ENCODE results near the gene PDE6D. TPM values are rescaled to one million over a fixed set of nuclear protein-coding genes. Genes with fewer than 3 reads are reported as not detected.

Gene PDE6D
- total and polyA plus RNA-seq, 9 donors: 17.4 to 23.6 (median 20.4) TPM

DNA sequence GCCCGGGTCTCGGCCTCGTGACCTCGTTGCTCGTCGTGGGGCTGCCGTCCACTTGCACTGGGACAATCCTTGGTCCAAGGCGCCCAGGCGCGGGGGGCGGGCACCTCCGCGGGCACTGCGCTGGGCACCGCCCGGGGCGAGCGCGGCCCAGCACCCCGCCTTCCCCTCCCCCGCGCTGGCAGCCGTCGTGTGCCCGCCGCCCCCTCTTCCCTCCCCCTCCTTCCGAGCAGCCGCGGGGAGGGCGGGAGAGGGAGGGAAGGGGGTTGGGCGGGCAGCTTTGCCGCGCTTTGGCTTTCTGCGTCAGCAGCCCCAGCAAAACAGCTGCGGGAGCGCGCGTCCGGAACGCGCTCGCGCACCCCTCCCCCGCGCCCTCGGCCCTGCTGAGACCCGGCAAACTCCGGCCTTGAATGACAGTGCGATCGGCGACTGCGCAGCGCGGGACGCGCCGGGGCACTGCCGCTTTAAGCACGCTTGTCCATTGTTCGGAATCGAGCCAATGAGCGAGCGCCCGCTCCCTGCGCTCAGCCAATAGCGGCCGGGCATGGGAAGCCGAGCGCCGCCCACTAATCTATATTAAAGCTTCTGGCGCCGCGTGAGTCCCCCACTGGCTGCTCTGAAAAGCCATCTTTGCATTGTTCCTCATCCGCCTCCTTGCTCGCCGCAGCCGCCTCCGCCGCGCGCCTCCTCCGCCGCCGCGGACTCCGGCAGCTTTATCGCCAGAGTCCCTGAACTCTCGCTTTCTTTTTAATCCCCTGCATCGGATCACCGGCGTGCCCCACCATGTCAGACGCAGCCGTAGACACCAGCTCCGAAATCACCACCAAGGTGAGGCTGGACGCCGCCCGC is 72.9 kb downstream of the PDE6D start, which contains the start of gene PTMA:
PTMA (plus strand) TSS at position 599 of the 846 bp plus-strand sequence; CDS start at position 781, 182 bp downstream.
- Histone ChIP-seq H3K4me3 (ENCODE audit: low read length) (peak within 1 kb of the TSS; percentile 53), H3K9me3 (replicated peaks; ENCODE audit: control insufficient read depth, low read depth, low read length) (no peaks in the 10 kb centered on the region), H3K27ac (ENCODE audit: low read length) (peak within 1 kb of the TSS; percentile 100), H3K27me3 (ENCODE audit: control insufficient read depth, insufficient read depth, low read length) (no peaks in the 10 kb centered on the region), H3K4me1 (ENCODE audit: control insufficient read depth, insufficient read depth, low read length) (peaks cover 33% of the 10 kb centered on the region), H3K36me3 (ENCODE audit: control insufficient read depth, insufficient read depth, low read length) (peaks cover 17% of the 10 kb centered on the region)
- peak; percentile 100 for DNase-seq
- WGBS (ENCODE audit: insufficient coverage): under 1% methylated on average over 74 of the region's 97 CpGs

DNA sequence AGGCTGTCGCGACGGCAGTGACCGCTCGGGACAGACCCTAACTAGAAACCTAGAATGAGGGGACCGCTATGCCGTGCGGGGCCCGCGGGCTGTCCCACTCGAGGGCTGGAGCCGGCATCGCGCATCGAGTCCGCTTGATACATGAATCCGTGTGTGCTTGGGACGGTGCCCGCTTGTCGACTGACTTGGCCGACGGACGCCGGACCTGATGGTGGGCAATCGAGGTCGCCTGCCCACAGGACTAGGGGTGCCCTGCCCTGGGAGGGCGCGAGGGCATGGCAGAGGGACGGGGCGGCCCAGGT is 73.5 kb downstream of the PDE6D start:
- 3% methylated on average over 30 of the region's 30 CpGs for WGBS (ENCODE audit: insufficient coverage)
- Histone ChIP-seq H3K4me3 (ENCODE audit: low read length) (peak overlapping the region; percentile 53), H3K4me1 (ENCODE audit: control insufficient read depth, insufficient read depth, low read length) (peaks cover 32% of the 10 kb centered on the region), H3K36me3 (ENCODE audit: control insufficient read depth, insufficient read depth, low read length) (peaks cover 17% of the 10 kb centered on the region), H3K27me3 (ENCODE audit: control insufficient read depth, insufficient read depth, low read length) (no peaks in the 10 kb centered on the region), H3K27ac (ENCODE audit: low read length) (peak overlapping the region; percentile 100), H3K9me3 (replicated peaks; ENCODE audit: control insufficient read depth, low read depth, low read length) (no peaks in the 10 kb centered on the region)
- DNase-seq: peak; percentile 83

GRCh38 chr2:231706731-231707624 is 74.1 kb downstream of the PDE6D start:
- no peaks in the 10 kb centered on the region for H3K27me3 ChIP-seq (ENCODE audit: control insufficient read depth, insufficient read depth, low read length)
- H3K9me3 ChIP-seq (replicated peaks; ENCODE audit: control insufficient read depth, low read depth, low read length): no peaks in the 10 kb centered on the region
- H3K4me3 ChIP-seq (ENCODE audit: low read length): peak overlapping the region; percentile 74
- peaks cover 26% of the 10 kb centered on the region for H3K4me1 ChIP-seq (ENCODE audit: control insufficient read depth, insufficient read depth, low read length)
- peaks cover 11% of the 10 kb centered on the region for H3K36me3 ChIP-seq (ENCODE audit: control insufficient read depth, insufficient read depth, low read length)
- WGBS (ENCODE audit: insufficient coverage): 0% methylated on average over 61 of the region's 66 CpGs
- peak; percentile 100 for DNase-seq
- H3K27ac ChIP-seq (ENCODE audit: low read length): peak overlapping the region; percentile 100

GRCh38 chr2:231704017-231704416 is 77.1 kb downstream of the PDE6D start:
- no peak overlapping the region for H3K27ac ChIP-seq (ENCODE audit: low read length)
- H3K27me3 ChIP-seq (ENCODE audit: control insufficient read depth, insufficient read depth, low read length): peaks cover 2% of the 10 kb centered on the region
- DNase-seq: no peak
- 100% methylated on average over 2 of the region's 3 CpGs for WGBS (ENCODE audit: insufficient coverage)
- no peaks in the 10 kb centered on the region for H3K9me3 ChIP-seq (replicated peaks; ENCODE audit: control insufficient read depth, low read depth, low read length)
- H3K4me1 ChIP-seq (ENCODE audit: control insufficient read depth, insufficient read depth, low read length): peaks cover 22% of the 10 kb centered on the region
- H3K4me3 ChIP-seq (ENCODE audit: low read length): no peak overlapping the region
- H3K36me3 ChIP-seq (ENCODE audit: control insufficient read depth, insufficient read depth, low read length): no peaks in the 10 kb centered on the region

DNA sequence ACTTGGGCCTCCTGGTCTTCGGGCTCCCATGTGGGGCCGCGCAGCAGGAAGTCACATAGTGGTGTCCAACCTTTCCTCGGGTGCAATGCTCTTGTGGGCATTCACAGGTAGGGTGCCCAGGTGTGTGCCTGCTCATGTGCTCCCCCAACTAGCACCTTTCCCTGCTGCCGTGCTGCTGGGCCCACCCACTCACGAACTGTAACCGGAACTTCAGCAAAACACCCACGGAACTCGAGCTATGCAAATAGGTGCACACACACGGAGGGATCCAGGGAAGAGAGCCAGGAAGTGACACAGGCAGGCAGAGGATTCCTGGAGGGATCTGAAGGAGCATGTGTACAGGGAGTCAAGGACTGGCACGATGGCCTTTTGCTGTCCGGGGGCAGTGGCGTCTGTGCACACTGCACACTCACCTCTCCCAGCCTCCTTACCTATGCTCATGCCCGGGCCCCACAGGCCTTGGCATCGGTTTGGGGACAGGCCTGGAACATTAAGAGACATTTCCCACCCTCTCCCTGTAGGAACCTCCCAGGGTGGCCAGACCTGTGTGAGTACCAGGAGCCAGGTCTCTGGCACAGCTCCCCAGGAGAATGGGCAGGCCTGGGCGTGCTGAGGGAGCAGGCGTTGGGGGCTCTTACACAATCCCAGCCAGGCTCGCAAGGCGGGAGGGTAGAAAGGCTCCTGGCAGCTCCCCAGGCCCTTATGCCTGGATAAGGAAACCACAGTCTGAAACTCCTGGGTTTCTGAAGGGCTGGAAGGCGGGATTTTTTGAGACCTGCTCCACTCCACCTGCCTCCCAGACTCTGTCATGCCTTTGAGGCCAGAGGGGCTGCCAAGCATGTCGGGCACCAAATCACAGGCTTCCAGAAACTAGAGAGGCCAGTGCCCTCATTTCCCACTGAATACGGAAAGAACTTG is 79.4 kb downstream of the PDE6D start:
- no peaks in the 10 kb centered on the region for H3K36me3 ChIP-seq (ENCODE audit: control insufficient read depth, insufficient read depth, low read length)
- no peak overlapping the region for H3K27ac ChIP-seq (ENCODE audit: low read length)
- peaks cover 15% of the 10 kb centered on the region for H3K4me1 ChIP-seq (ENCODE audit: control insufficient read depth, insufficient read depth, low read length)
- H3K9me3 ChIP-seq (replicated peaks; ENCODE audit: control insufficient read depth, low read depth, low read length): no peaks in the 10 kb centered on the region
- WGBS (ENCODE audit: insufficient coverage): 57% methylated on average over 13 of the region's 22 CpGs
- peaks cover 2% of the 10 kb centered on the region for H3K27me3 ChIP-seq (ENCODE audit: control insufficient read depth, insufficient read depth, low read length)
- no peak overlapping the region for H3K4me3 ChIP-seq (ENCODE audit: low read length)
- DNase-seq: no peak

- Histone ChIP-seq H3K27me3 (ENCODE audit: control insufficient read depth, insufficient read depth, low read length) (peaks cover 2% of the 10 kb centered on the region), H3K9me3 (replicated peaks; ENCODE audit: control insufficient read depth, low read depth, low read length) (no peaks in the 10 kb centered on the region), H3K27ac (ENCODE audit: low read length) (no peak overlapping the region), H3K4me1 (ENCODE audit: control insufficient read depth, insufficient read depth, low read length) (peaks cover 15% of the 10 kb centered on the region), H3K36me3 (ENCODE audit: control insufficient read depth, insufficient read depth, low read length) (no peaks in the 10 kb centered on the region), H3K4me3 (ENCODE audit: low read length) (no peak overlapping the region)
- DNase-seq: peak; percentile 79
- WGBS (ENCODE audit: insufficient coverage): 70% methylated on average over 6 of the region's 9 CpGs
Measured at GRCh38 chr2:231699006-231699405, 82.1 kb downstream of the PDE6D start.

DNA sequence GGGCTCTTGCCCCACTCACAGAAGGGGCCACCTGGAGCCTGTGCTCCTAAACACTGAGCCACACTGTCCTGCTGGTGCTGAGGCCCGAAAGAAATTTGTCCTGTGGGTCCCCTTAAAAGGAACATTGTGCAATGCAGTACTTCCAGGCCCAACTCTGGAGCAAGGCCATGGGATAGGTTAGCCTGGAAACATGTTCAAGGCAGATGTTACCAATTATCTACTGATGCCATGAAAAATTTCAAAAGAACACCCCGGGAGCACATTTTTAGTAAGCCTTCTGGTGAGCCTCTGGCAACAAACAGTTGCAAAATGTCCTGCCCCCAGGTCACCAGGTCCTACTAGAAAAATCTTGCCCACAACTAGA is 85.1 kb downstream of the PDE6D start:
- WGBS (ENCODE audit: insufficient coverage): 20% methylated on average over 2 of the region's 2 CpGs
- Histone ChIP-seq H3K9me3 (replicated peaks; ENCODE audit: control insufficient read depth, low read depth, low read length) (no peaks in the 10 kb centered on the region), H3K4me3 (ENCODE audit: low read length) (no peak overlapping the region), H3K4me1 (ENCODE audit: control insufficient read depth, insufficient read depth, low read length) (peaks cover 18% of the 10 kb centered on the region), H3K27ac (ENCODE audit: low read length) (no peak overlapping the region), H3K36me3 (ENCODE audit: control insufficient read depth, insufficient read depth, low read length) (no peaks in the 10 kb centered on the region), H3K27me3 (ENCODE audit: control insufficient read depth, insufficient read depth, low read length) (peaks cover 2% of the 10 kb centered on the region)
- peak; percentile 64 for DNase-seq

- Histone ChIP-seq H3K9me3 (replicated peaks; ENCODE audit: control insufficient read depth, low read depth, low read length) (no peaks in the 10 kb centered on the region), H3K27ac (ENCODE audit: low read length) (no peak overlapping the region), H3K4me1 (ENCODE audit: control insufficient read depth, insufficient read depth, low read length) (peaks cover 16% of the 10 kb centered on the region), H3K4me3 (ENCODE audit: low read length) (no peak overlapping the region), H3K36me3 (ENCODE audit: control insufficient read depth, insufficient read depth, low read length) (no peaks in the 10 kb centered on the region), H3K27me3 (ENCODE audit: control insufficient read depth, insufficient read depth, low read length) (no peaks in the 10 kb centered on the region)
- WGBS (ENCODE audit: insufficient coverage): 71% methylated on average over 6 of the region's 7 CpGs
- no peak for DNase-seq
Measured at GRCh38 chr2:231693956-231694355, 87.1 kb downstream of the PDE6D start.

DNA sequence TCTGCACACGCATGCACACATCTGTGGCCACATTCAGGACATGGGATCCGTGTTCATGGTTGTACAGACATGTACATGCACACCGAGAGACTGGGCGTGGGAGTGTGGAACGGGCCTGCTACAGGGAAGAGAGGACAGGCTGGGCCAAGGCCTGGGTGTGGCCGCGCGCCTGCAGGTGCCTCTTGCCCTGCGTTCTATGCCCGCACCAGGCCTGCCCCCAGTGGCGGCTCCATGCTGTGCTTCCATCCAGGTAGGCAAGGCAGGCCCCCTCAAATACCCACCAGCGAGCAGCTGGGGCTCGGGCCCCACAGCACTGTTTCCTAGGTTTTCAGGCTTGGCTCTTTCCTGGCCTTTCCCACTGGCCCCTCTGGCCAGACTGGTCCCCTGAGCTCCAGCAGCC is 88.2 kb downstream of the PDE6D start:
- peaks cover 25% of the 10 kb centered on the region for H3K4me1 ChIP-seq (ENCODE audit: control insufficient read depth, insufficient read depth, low read length)
- H3K27me3 ChIP-seq (ENCODE audit: control insufficient read depth, insufficient read depth, low read length): no peaks in the 10 kb centered on the region
- H3K27ac ChIP-seq (ENCODE audit: low read length): no peak overlapping the region
- H3K4me3 ChIP-seq (ENCODE audit: low read length): no peak overlapping the region
- no peak for DNase-seq
- 96% methylated on average over 13 of the region's 13 CpGs for whole genome bisulfite sequencing (ENCODE audit: insufficient coverage)
- H3K9me3 ChIP-seq (replicated peaks; ENCODE audit: control insufficient read depth, low read depth, low read length): no peaks in the 10 kb centered on the region
- no peaks in the 10 kb centered on the region for H3K36me3 ChIP-seq (ENCODE audit: control insufficient read depth, insufficient read depth, low read length)
